Thyroid gland (tissue), 4 donors: ENCODE results near the gene NAT8L. TPM values are rescaled to one million over a fixed set of nuclear protein-coding genes. Genes with fewer than 3 reads are reported as not detected.

Source experiments
- DNase-seq, 2 donors: peaks; one replicate each; pipeline ENCODE4 v3.0.0-alpha.2; 2019
- H3K27ac ChIP-seq, 3 donors: fragments of 200-600 bp; sonication (generic); 1 replicate in 2 of 3; 2 replicates in 1 of 3; pipeline ENCODE4 v1.5.1; 2016 to 2019; ENCODE audit warnings: mild to moderate bottlenecking in 1 of 3, moderate library complexity in 1 of 3
- H3K27me3 ChIP-seq: fragments of 200-600 bp; sonication (generic); one replicate; pipeline ENCODE4 v1.5.1; 2019
- H3K36me3 ChIP-seq, 2 donors: fragments of 200-600 bp; sonication (generic); one replicate each; pipeline ENCODE4 v1.5.1; 2016 to 2019
- H3K4me1 ChIP-seq, 2 donors: fragments of 200-600 bp; sonication (generic); one replicate each; pipeline ENCODE4 v1.5.1; 2017 to 2019
- H3K4me3 ChIP-seq, 3 donors: fragments of 200-600 bp; sonication (generic); replicated peaks in 1 of 3; 1 replicate in 2 of 3; 2 replicates in 1 of 3; pipeline ENCODE4 v1.5.1; 2016; ENCODE audit warnings: mild to moderate bottlenecking in 1 of 3
- H3K9me3 ChIP-seq: fragments of 200-600 bp; sonication (generic); one replicate; pipeline ENCODE4 v1.5.1; 2017
- CTCF ChIP-seq, 6 experiments: fragments of 200-600 bp in 3 of 6; fragments of 450-650 bp in 3 of 6; sonication (generic) in 3 of 6; IDR thresholded peaks; one replicate each; pipeline ENCODE4 v1.5.1; 2016 to 2019; ENCODE audit warnings: antibody characterized with exemption in 6 of 6, mild to moderate bottlenecking in 2 of 6, inconsistent platforms in 1 of 6, moderate library complexity in 1 of 6
- POLR2A ChIP-seq, 2 donors: fragments of 450-650 bp; IDR thresholded peaks; one replicate each; pipeline ENCODE4 v1.6.1; 2017; ENCODE audit warnings: antibody characterized with exemption in 2 of 2, mild to moderate bottlenecking in 2 of 2, moderate library complexity in 1 of 2
- WGBS, 2 donors: methylation state at CpG; one replicate each; pipeline ENCODE4 v1.1.5; 2017; 5-methylcytosine and 5-hydroxymethylcytosine counted together
- intact Hi-C: fragments of 100-400 bp; cut with DNase I; formaldehyde crosslinking; loops from one replicate; pipeline ENCODE4 v1.15.1; 2023
- total RNA-seq, 4 donors: library from RNA; depleted of rRNA; stranded (reverse); fragments of >200 nt; gene quantifications; one replicate each; pipeline ENCODE4 v1.2.3, GENCODE V29; 2016

The NAT8L gene
- total RNA-seq, 4 donors from 2014 or later = 1.3 to 1.8 (median 1.5) TPM

DNA sequence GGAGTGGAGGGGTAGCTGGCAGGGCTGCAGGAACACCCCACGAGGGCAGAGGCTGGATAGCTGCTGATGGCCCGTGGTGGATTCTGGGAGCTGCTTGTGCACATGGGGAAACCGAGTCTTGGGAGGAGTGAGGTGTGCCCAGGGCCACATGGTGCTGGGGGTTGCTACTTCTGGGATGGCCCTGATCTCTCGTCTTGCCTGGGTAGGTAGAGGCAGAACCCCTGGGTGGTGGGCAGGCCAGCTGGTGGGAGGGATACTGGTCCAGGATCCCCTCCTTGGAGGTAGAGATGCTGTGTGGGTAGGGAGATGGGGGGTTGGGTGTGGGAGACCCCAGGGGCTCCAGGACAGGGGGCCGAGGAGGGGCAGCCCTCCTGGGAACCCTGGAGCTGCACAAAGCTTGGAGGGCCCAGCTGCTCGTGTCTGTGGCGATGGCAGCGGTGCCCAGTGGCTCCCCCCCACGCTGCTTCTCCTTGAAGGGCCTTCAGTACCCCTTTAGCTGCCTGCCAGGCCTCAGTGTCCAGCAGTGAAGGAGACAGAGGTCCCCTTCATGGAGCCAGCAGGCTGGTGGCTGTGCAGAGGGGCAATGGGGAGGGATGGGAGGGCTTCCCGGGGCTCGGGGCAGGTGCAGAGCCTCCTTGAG is 3.2 kb downstream of the NAT8L start:
- Histone ChIP-seq H3K9me3 (no peaks in the 10 kb centered on the region), H3K4me1 (peaks cover 0 to 15% of the 10 kb centered on the region in 2 donors), H3K36me3 (no peaks in the 10 kb centered on the region), H3K4me3 (no peak overlapping the region), H3K27me3 (no peaks in the 10 kb centered on the region), H3K27ac (no peak overlapping the region)
- TF ChIP-seq CTCF (IDR thresholded peaks at IDR 0.05) = no peak
- no peak for TF ChIP-seq POLR2A (IDR thresholded peaks at IDR 0.05)
- intact Hi-C loops = no loop called here
- 90 to 93% methylated on average over 3 to 9 of the region's 11 CpGs for WGBS, 2 donors
- DNase-seq = no peak

GRCh38 chr4:2062808-2063524 is 3.8 kb downstream of the NAT8L start:
- no peaks in the 10 kb centered on the region for H3K36me3 ChIP-seq
- H3K4me3 ChIP-seq = no peak overlapping the region
- DNase-seq = no peak
- H3K27me3 ChIP-seq = no peaks in the 10 kb centered on the region
- no peaks in the 10 kb centered on the region for H3K9me3 ChIP-seq
- 61 to 83% methylated on average over 5 to 8 of the region's 16 CpGs for WGBS, 2 donors
- no peak for TF ChIP-seq POLR2A (IDR thresholded peaks at IDR 0.05)
- TF ChIP-seq CTCF (IDR thresholded peaks at IDR 0.05) = no peak
- H3K4me1 ChIP-seq = peaks cover 0 to 15% of the 10 kb centered on the region in 2 donors
- intact Hi-C loops = no loop called here
- H3K27ac ChIP-seq = no peak overlapping the region

- DNase-seq = no peak
- Histone ChIP-seq H3K9me3 (no peaks in the 10 kb centered on the region), H3K4me3 (no peak overlapping the region), H3K36me3 (no peaks in the 10 kb centered on the region), H3K27ac (no peak overlapping the region), H3K27me3 (no peaks in the 10 kb centered on the region), H3K4me1 (peaks cover 0 to 10% of the 10 kb centered on the region in 2 donors)
- intact Hi-C loops = no loop called here
- WGBS, 2 donors = 96 to 97% methylated on average over 42 to 50 of the region's 53 CpGs
- no peak for TF ChIP-seq CTCF (IDR thresholded peaks at IDR 0.05)
- no peak for TF ChIP-seq POLR2A (IDR thresholded peaks at IDR 0.05)
These were observed 4.6 kb downstream of the NAT8L start for GRCh38 chr4:2063557-2064275.

- Histone ChIP-seq H3K27me3 (no peaks in the 10 kb centered on the region), H3K4me3 (no peak overlapping the region), H3K27ac (no peak overlapping the region), H3K36me3 (no peaks in the 10 kb centered on the region), H3K9me3 (no peaks in the 10 kb centered on the region), H3K4me1 (peaks cover 0 to 10% of the 10 kb centered on the region in 2 donors)
- no peak for DNase-seq
- TF ChIP-seq POLR2A (IDR thresholded peaks at IDR 0.05) = no peak
- TF ChIP-seq CTCF (IDR thresholded peaks at IDR 0.05) = no peak
- 79 to 86% methylated on average over 15 to 17 of the region's 40 CpGs for WGBS, 2 donors
- intact Hi-C loops = no loop called here
These were observed 5.3 kb downstream of the NAT8L start for GRCh38 chr4:2064276-2064991.
